ENCODE data around the gene INPP5D.

DNA sequence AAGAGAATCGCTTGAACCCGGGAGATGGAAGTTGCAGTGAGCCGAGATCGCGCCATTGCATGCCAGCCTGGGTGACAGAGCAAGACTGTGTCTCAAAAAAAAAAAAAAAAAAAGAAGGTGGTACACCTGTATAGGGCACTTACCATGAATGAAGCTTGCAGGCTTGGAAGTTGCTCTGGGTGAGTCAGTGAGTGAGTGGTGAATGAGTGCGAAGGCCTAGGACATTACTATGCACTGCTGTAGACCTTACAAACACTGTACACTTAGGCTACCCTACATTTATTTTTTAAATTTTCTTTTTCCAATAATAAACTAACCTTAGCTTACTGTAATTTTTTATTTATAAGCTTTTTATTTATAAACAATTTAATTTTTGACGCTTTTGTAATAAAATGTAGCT lies 113.0 kb downstream of the INPP5D start:
- TF ChIP-seq, protein P1, sequence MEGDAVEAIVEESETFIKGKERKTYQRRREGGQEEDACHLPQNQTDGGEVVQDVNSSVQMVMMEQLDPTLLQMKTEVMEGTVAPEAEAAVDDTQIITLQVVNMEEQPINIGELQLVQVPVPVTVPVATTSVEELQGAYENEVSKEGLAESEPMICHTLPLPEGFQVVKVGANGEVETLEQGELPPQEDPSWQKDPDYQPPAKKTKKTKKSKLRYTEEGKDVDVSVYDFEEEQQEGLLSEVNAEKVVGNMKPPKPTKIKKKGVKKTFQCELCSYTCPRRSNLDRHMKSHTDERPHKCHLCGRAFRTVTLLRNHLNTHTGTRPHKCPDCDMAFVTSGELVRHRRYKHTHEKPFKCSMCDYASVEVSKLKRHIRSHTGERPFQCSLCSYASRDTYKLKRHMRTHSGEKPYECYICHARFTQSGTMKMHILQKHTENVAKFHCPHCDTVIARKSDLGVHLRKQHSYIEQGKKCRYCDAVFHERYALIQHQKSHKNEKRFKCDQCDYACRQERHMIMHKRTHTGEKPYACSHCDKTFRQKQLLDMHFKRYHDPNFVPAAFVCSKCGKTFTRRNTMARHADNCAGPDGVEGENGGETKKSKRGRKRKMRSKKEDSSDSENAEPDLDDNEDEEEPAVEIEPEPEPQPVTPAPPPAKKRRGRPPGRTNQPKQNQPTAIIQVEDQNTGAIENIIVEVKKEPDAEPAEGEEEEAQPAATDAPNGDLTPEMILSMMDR (IDR thresholded peaks at IDR 0.05; ENCODE audit: extremely low read depth in 1 of 2, insufficient read depth in 1 of 2, low read depth in 1 of 2, low read length in 2 of 2), result no peak
- TF ChIP-seq EZH2 (IDR thresholded peaks at IDR 0.05; ENCODE audit: borderline replicate concordance, low read depth, low read length, severe bottlenecking), result no peak
- TF ChIP-seq POLR2A (IDR thresholded peaks at IDR 0.05; ENCODE audit: low read depth, low read length), result no peak
- no peak for TF ChIP-seq FOS (IDR thresholded peaks at IDR 0.05; ENCODE audit: borderline replicate concordance, insufficient read depth, low read length)
- no peak for TF ChIP-seq MAX (IDR thresholded peaks at IDR 0.05; ENCODE audit: insufficient read depth, insufficient read length)
- TF ChIP-seq MYC (IDR thresholded peaks at IDR 0.05; ENCODE audit: low read depth, low read length), result no peak
- no peak for TF ChIP-seq GATA2 (IDR thresholded peaks at IDR 0.05; ENCODE audit: insufficient read depth, insufficient read length, low read depth, low read length)
- no peak for TF ChIP-seq POLR2AphosphoS5 (IDR thresholded peaks at IDR 0.05; ENCODE audit: insufficient read depth, low read depth, low read length)

All from endothelial cell of umbilical vein (primary cell).